GM23248 (cell line): Measurements from ENCODE around the gene KISS1.

Experiments used
- EZH2 ChIP-seq: fragments of 200-600 bp; sonication (generic); IDR thresholded peaks from 2 replicates; pipeline ENCODE4 v1.6.1; 2018; ENCODE audit warnings: antibody characterized with exemption, mild to moderate bottlenecking; ENCODE audit not compliant: insufficient read depth, poor library complexity, severe bottlenecking
- EZH2phosphoT487 ChIP-seq: fragments of 200-600 bp; sonication (generic); IDR thresholded peaks from 2 replicates; pipeline ENCODE4 v1.6.1; 2018; ENCODE audit warnings: antibody characterized with exemption, moderate library complexity, mild to moderate bottlenecking, low read depth; ENCODE audit not compliant: insufficient read depth

- TF ChIP-seq EZH2 (no peak), EZH2phosphoT487 (no peak)
Measured at GRCh38 chr1:204181116-204181515, 15.2 kb downstream of the KISS1 start.
